CMK (cell line): ENCODE data around the gene FOXB1.

Experiments
- DNase-seq: peaks from one replicate; pipeline ENCODE4 v3.0.0-alpha.2; 2010; ENCODE audit warnings: low read depth

FOXB1 gene

DNA sequence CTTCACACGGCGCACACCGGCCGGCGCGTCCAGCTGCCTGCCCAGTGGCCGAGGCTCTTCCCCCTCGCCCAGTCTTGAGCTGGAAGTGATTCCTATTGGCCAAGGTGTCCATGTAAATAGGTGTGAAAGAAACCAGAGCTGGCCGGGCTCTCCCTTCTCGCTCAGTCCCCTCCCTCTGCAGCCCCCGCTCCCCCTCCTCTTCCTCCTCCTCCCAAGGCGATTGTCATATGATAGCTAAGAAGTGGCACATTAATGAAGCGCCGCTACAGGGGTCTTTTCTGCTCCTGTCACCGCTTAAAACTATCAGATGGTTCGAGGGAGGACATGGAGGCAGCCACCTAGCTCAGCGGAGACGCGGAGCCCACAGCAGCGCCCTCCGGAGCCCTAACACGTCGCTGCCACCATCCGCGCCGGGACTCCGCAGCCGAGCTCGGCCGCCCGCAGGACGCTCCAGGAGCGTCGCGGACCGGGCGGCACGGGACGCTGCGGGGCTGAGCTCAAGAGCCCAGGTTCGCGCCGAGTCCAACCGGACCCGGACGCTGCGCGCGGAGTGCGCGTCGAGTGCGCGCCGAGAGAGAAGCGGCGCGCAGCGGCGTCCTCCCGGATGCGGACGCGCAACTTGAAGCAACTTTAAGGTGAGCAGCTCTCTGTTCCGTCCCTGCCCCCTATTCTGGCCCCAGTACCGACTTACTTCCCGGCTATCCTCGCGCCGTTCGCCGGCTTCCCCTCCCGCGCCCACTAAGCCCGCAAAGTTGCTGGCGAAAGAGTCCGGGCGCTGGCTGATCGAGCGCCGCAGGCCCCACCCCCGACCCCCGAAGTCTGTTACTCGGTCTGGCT is at the start of gene FOXB1:
Gene FOXB1, plus strand, starts transcription at position 303 of the 837 bp plus-strand sequence. CDS start 653 bp downstream, outside the sequence.
- DNase-seq, result peak; percentile 62

DNA sequence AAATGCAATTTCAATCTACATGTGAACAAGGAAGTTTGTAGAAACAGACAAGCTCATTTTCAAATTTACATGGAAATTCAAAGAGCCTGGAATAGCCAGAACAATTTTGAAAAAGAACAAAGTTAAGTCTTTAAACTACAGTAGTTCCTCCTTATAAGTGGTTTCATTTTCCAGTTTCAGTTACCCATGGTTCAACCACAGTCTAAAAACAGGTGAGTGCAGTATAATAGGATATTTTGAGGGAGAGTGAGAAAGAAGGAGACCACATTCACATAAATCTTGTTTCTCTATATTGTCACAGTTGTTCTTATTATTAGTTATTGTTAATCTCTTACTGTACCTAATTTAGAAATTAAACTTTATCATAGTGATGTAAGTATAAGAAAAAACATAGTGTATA is 45.8 kb upstream of the FOXB1 start:
- no peak for DNase-seq

DNA sequence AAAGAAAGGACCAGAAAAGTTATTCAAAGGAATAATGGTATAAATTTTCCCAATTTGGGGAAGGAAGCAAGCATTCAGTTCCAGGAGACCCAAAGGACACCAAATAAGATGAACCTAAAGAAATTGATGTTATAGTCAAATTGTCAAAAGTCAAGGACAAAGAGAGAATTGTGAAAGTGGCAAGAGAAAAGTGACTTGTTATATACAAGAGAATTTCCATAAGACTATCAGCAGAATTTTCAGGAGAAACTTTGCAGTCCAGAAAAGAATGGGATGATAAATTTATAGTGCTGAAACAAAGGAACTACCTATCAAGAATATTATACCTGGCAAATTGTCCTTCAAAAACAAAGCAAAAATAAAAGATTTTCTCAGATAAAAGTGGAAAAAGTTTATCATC is 43.8 kb upstream of the FOXB1 start:
- DNase-seq, result no peak

DNA sequence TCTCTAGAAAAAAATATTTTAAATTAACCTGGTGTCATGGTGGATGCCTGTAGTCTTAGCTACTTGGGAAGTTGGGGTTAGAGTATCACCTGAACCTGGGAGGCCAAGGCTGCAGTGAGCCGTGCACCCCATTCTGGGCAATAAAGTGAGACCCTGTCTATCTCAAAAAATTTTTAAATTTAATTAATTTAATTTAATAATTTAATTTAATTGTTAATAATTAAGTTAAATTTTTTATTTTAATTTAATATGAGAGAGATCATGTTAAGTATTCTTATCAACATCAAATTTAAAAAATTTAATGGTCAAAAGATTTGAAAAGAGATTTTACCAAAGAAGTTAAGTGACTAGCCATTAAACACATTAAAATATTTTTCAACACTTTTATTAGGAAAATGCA is 40.8 kb upstream of the FOXB1 start:
- no peak for DNase-seq

DNA sequence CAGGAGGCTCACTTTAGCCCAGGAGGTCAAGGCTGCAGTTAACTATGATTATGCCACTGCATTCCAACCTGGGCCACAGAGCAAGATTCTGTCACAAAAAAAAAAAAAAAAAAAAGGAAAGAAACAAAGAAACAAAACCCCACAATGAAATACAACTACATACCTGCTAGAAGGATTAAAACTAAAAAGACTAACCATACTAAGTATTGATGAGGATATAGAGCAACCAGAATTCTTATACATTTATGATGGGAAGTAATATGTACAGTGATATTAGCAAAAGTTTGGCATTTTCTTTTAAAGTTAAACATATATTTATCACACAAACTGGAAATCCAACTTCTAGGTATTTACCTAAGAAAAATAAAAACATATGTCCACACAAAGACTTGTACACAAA is 40.2 kb upstream of the FOXB1 start:
- DNase-seq, result no peak

DNA sequence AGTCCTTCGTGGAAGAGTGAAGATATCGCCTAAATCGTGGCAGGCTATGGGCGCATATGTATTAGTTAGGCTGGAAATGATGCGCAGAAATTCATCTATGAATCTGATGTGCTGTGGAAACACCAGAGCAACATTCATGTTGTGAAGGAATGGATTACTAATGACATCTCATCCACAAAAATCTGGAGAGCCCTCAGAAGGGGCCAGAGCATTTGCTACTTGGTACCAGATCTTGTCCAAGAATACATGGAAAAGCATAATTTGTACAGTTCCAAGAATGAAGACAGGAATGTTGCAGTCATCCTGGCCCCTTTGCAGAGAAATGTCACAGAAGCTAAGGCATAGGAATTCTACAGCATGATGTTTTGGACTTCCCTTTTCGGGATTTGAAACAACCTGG is 38.4 kb upstream of the FOXB1 start:
- DNase-seq, result no peak

DNA sequence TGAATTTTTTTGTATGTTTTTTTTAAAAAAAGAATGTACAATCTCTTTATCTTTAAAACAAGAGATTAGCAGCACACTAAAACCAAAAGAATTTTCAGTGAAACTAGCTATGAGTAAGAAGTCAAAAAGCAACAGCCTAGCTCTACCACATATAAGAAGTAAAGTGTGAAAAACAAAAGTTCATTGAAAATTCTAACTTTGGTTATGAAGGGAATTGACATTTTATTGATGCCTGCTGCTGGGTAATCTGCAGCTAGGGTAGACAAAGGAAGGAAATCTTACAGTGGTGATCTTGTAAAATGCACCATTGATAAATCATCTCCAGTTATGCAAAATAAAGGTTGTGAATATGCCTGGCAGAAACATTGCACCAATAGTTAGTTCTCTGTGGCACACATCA is 37.8 kb upstream of the FOXB1 start:
- no peak for DNase-seq

DNA sequence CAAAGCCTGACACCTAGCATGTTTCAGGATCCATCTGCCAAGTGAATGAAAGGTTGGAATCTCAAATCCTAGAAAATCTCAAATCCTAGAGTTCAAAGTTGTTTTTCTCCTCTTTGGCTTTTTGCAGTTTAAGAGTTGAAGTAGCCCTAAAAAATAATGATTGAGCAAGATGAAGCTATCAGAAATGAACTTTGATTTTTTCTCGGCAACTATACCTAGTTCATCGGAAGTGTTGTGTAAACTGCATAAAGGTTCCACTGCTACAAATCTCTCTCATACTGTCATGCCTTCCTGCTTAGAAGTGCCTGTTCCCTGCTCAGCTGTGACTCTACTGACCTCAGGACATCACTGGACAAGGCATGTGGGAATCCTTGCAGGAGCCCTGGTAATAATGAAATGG is 35.8 kb upstream of the FOXB1 start:
- no peak for DNase-seq

DNA sequence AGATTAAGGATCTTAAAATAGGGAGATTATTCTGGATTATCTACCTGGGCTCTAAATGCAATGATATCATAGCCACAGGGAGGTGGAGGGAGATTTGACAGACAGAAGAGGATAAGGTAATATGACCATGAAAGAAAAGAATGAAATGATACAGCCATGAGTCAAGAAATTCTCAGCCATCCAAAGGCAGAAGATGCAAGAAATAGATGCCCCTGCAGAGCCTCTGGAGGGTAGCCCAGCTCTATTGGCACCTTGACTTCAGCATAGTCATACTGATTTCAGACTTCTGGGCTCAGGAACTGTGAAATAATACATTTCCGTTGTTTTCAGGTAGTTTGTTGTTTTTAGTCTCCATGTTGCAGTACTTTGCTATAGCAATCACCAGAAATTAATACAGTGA is 31.9 kb upstream of the FOXB1 start:
- no peak for DNase-seq

DNA sequence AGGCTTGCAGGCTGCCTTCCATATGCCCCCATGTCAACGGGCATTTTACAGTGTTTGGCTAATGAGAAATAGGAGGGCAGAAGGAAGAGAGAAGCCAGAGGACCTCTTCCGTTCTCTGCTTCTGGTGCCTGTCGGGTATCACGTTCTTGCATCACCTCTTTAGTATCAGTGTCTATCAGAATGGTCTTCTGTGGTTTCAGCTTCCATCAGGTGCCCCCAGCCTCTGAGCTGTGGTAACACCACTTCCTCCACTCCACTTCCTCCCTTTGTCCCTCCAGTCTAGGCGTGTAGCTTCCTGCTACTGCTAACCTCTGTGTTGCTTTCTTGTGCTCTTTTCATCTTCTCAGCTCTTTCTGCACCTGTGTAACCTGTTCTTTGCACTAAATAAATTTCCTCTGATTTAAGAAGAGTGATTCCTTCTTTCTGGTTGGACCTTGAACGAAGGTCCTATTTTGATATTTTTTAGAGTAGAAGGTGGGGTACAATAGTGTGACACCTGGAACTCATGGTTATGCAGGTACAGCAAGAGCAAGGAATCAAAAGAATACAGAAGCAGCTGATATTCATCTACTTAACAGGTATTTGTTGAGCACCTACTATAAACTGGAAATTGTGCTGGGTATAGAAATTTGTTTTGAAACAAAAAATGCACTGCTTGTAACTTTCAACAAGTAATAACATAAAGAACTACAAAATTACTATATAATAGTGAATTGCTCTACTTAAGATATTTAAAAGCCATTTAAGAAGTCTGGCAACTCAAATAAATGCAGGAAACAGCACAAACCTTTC is 27.4 kb upstream of the FOXB1 start:
- DNase-seq, result peak; percentile 89

DNA sequence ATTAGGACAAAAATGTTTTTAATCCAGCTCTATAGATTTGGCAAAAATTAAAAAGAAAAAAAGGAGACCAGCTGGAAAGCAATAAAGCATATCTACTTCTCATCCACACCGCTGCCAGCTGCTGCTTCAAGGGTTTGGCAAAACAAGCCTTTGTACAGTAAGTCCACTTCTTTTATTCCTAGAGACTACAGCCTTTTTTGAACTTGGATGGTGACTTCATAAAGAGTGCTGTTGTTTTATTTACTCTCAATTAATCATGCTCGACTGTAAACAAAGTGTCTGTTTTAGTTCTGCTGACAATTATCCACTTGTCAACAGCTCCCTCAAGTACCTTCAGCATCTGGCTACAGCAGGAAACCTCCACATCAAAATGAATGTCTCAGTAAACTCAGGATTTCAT is 12.3 kb upstream of the FOXB1 start:
- DNase-seq, result no peak

DNA sequence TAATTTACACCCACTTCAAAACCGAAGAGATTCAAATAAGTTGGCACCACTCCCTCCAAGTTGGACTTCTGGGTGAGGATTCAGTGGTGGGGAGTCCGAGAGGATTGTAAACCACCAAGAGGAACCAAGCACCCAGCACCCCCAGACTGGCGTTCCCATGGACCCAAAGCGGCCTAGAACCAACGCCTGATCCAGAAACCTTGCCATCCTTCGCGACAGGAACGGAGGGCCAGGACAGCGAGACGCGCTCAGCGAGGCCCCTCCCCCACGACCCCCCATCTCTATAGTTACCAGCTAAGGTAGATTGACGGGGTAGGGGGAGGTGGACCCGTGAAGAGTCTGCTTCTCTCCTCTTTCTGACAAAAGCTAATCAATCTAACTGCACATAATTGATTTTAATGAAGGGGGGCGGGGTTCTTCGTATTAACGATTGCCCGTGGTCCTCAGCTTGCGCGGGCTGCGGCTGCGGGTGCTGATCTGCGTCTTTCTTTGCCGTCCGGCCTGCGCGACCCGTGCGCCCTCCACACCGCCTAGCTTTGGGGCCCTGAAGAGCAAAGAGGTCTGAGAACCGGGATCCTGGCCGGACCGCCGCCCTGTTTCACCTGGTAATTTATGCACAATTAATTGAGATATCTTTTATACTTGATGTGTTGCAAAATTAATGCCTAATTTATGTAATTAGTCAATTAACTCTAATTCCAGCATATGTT is 10.9 kb upstream of the FOXB1 start:
- DNase-seq, result no peak

DNA sequence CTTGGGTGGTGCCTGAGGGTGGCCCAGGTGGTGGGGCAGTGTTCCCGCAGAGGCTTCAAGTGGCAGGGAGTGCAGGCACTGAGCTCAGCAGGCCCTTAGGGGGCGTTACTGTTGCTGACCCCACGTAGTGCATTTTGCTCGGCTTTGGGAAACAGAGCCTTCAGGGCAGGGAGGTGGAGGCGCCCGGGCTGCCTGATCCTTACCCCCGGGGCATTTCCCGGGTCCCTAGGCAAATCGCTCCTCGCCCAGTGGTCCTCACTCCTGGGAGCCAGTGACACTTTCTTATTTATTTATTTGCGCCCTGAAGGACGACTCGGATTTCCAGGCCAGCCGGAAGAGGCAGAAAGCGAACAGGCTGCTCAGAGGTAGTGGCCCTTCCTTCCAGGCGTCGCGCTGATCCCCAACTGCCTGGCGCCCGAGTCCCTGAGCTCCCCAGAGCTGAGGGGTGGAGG is 10.1 kb upstream of the FOXB1 start:
- no peak for DNase-seq

DNA sequence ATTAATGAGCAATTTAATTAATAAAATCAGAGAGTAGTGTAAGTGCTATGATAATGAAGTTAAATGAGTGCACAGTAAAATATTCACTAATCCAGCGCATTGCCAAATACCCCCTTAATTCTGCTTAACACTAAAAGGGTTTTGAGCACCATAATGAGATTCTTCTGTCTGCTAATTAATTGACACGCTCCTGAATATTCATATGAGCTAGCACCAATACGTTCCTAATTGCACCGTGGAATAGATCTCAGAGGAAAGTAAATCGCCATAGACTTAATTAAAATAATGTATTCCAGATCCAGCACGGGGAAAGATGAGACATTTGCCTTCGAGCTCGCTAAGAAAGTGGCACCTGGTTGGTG is 9.6 kb upstream of the FOXB1 start:
- no peak for DNase-seq

DNA sequence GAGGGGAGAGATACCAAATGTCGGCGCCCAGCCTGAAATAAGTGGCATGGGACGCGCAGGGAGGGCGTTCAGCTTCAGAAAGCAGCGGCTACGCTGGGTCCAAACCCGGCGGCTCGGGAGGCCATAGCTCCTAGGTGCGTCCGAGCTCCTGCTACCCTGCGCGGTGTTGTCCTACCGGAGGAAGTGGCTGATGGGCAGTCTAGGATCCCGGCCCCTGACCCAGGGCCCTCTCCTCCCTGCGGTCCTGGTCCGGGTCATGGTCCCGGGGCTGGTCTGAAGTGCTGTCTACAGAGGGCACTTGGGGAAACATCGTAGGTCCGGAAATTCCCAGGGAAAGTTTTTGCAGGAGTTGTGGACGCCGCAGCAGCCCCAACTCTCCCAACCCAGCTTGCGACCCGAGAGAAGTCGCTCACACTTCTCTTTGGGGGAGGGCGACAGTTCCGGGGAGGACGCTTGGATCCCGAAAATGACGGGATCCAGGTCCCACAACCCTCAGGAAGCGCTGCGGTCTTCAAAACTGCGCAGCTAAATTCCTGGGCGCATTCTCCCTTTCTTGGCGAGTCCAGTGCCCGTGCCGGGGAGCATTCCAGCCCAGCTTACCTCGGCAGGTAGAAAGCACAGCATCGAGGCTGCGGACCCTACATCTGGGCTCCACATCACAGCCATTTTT is 9.1 kb upstream of the FOXB1 start:
- no peak for DNase-seq

DNA sequence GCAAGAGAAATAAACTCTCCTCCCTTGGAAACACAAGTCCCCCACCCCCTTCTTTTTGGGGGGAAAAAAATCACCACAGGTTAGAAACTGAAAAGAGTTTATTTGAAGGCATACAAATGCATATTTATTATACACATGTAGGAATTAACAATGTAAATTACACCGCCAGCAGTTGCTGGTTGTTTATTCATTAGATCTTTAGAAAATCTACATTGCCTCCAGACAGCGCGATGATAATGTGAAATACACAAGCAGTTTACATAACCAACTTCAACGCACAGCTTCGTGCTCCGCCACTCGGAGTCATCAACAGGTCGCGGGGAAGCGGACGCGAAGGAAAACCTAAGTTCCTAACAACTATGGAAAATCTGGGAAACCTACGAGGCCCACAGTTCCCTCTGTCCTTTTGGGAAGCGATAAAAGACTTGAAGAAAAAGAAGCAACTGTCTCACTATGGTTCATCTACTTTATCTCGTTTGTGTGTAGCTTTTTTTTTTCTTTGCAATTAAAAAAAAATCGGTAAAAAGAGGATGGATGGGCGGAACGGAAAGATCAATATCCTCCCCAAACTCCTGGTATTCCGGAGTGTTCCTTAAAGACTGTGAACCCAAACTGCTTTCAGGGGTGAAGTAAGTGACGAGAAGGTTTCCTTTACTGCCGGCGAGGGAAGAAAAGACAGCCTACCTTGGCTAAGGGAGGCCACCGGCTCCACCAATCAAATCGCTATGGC is 8.4 kb upstream of the FOXB1 start:
- DNase-seq, result no peak

DNA sequence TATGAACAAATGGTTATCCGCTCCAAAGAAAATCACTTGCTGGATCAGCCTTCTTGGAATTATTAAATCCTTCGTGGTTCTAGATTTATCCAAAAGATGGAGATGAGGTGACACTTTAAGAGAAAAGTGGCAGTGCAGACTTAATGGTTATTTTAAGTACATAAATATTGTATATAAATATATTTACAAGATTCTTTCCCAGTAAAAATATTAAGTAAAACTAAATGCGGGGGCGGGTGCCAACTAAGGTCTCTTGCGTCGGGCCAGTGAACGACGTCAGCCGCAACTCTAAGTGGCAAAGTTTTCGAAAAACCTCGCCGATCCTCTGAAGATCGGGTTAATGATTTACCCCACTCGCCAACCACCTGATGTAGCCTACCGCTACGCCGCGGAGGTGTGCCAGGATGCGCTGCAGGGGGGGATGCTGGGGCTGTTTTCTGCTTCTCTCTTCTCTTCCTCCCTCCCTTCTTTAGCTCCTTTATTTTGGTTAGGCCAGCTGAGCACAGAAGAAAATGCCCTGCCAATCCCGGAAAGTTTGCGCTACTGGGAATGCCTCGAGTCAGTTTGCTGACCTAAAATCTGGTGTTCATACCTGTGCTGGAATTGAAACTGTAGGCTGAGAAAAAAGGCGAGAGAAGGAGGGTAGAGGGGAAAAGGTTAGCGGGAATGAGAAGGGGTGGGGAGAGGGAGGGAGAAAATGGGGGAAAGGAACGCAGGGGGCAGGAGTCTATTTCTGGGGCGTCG is 7.6 kb upstream of the FOXB1 start:
- no peak for DNase-seq

DNA sequence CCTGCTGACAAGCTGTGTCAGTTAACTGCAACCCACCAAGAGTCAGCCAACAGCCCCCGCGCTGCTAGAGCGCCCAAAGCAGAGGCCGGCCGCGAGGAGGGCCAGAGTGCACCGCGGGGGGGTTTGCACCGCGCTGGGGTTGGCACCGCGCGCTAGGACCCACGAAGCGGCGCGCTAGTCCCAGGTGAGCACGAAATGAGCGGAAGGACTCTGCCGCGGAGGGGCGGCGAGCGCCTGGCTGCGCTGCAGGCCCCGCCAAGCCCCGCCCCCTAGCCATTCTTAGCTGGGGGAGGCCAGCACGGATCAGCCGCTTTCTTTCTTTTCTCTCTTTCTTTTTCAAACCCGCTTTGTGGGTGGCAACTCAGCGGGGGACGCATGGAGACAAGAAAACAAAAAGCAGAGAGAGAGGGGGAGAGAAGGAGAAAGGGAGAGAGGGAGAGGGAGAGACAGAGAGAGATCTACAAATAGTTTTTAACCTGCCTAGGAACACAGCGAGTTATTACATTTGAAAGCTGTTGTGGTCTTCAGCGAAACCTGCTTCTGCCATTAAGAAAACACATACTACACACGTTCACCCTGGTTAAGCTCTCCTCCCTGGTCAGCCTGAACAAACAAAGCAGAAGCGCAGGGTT is 6.9 kb upstream of the FOXB1 start:
- DNase-seq, result no peak

DNA sequence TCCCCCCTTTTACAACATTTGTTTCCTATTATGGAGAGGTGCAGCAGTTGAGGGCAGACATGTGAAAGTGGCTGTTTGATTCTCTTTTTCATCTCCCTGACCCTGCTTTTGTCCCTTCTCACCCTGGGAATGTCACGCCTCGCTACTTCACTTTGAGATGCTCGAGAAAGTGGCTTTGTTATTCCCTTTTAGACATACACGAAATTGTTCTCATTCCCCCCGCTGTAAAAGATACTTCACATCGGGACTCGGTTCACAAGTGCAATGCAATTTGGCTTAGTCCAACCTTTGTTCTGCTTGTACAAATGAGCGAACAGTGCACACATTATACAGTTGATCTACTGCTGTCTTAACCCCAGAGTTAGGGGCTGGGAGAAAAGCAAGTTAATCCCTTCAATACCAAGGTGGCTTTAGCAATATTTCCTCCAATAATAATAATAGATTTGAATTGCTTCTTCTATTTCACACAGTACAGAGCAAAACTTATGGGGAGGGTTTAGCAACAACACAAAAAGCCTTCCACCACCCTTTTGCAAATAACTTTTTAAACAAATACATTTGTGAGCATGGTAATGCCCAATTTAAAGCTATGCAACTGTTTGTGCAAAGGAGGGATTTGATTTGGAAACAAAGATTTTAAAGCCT is 5.7 kb upstream of the FOXB1 start:
- no peak for DNase-seq
